ENCODE results near the gene SLC1A2.

The SLC1A2 gene

GRCh38 chr11:35304386-35304775 is 115.0 kb downstream of the SLC1A2 start:
- H2BK120ac ChIP-seq (ENCODE audit: insufficient read depth, low read length, poor library complexity) = no peak overlapping the region
- H3K27ac ChIP-seq (ENCODE audit: low read depth, low read length) = no peak overlapping the region
- no peak overlapping the region for H2BK12ac ChIP-seq (ENCODE audit: low read length)
- no peak overlapping the region for H3K4me3 ChIP-seq (ENCODE audit: low read depth, low read length)
- no CpG with 5 or more reads among the region's 2 CpGs for WGBS (ENCODE audit: extremely low coverage, insufficient coverage, insufficient read length)
- H3K4me2 ChIP-seq (ENCODE audit: low read length) = no peak overlapping the region
- no peak overlapping the region for H2BK5ac ChIP-seq (ENCODE audit: low read depth, low read length, poor library complexity)
- no peak overlapping the region for H3K23ac ChIP-seq (ENCODE audit: low read length)
- H3K9ac ChIP-seq (ENCODE audit: low read length) = no peak overlapping the region
- no peak overlapping the region for H4K91ac ChIP-seq (ENCODE audit: low read depth, low read length)
- H4K12ac ChIP-seq (ENCODE audit: low read depth, low read length) = no peak overlapping the region
- peak in 1 of 2 donors; percentile 49 for DNase-seq
- no peaks in the 10 kb centered on the region for H3K4me1 ChIP-seq (ENCODE audit: control insufficient read depth in 1 of 2, insufficient read depth in 2 of 2, low read length in 2 of 2)
- no peak overlapping the region for H3K18ac ChIP-seq (ENCODE audit: low read length)
- no peaks in the 10 kb centered on the region for H3K79me2 ChIP-seq (ENCODE audit: control insufficient read depth, insufficient read depth, low read length, poor library complexity)
- no peak overlapping the region for H3K14ac ChIP-seq (ENCODE audit: low read length)
- H3K36me3 ChIP-seq (ENCODE audit: control insufficient read depth in 1 of 2, insufficient read depth in 2 of 2, low read length in 2 of 2) = no peaks in the 10 kb centered on the region
- no peaks in the 10 kb centered on the region for H3K27me3 ChIP-seq (ENCODE audit: insufficient read depth, low read length)
- no peak overlapping the region for H3K4ac ChIP-seq (ENCODE audit: low read depth, low read length)
- H2AK5ac ChIP-seq (ENCODE audit: low read length) = no peak overlapping the region
- no peaks in the 10 kb centered on the region for H3K79me1 ChIP-seq (ENCODE audit: low read length)
- H3K9me3 ChIP-seq (ENCODE audit: insufficient read depth, low read depth, low read length) = peaks cover 1% of the 10 kb centered on the region
- H2AFZ ChIP-seq (ENCODE audit: insufficient read depth, low read length, poor library complexity) = no peak overlapping the region
- H4K8ac ChIP-seq (ENCODE audit: low read depth, low read length) = no peak overlapping the region

GRCh38 chr11:35303596-35304385 is 115.6 kb downstream of the SLC1A2 start:
- Histone ChIP-seq H3K18ac (ENCODE audit: low read length) (no peak overlapping the region), H4K91ac (ENCODE audit: low read depth, low read length) (no peak overlapping the region), H3K4me3 (ENCODE audit: low read depth, low read length) (no peak overlapping the region), H3K79me1 (ENCODE audit: low read length) (no peaks in the 10 kb centered on the region), H4K12ac (ENCODE audit: low read depth, low read length) (no peak overlapping the region), H3K27ac (ENCODE audit: low read depth, low read length) (no peak overlapping the region), H3K4ac (ENCODE audit: low read depth, low read length) (no peak overlapping the region), H2AK5ac (ENCODE audit: low read length) (no peak overlapping the region), H2BK12ac (ENCODE audit: low read length) (no peak overlapping the region), H3K27me3 (ENCODE audit: insufficient read depth, low read length) (no peaks in the 10 kb centered on the region), H3K4me1 (ENCODE audit: control insufficient read depth in 1 of 2, insufficient read depth in 2 of 2, low read length in 2 of 2) (no peaks in the 10 kb centered on the region), H3K14ac (ENCODE audit: low read length) (no peak overlapping the region), H3K9ac (ENCODE audit: low read length) (no peak overlapping the region), H2BK120ac (ENCODE audit: insufficient read depth, low read length, poor library complexity) (no peak overlapping the region), H4K8ac (ENCODE audit: low read depth, low read length) (no peak overlapping the region), H3K4me2 (ENCODE audit: low read length) (no peak overlapping the region), H3K79me2 (ENCODE audit: control insufficient read depth, insufficient read depth, low read length, poor library complexity) (no peaks in the 10 kb centered on the region), H2AFZ (ENCODE audit: insufficient read depth, low read length, poor library complexity) (no peak overlapping the region), H2BK5ac (ENCODE audit: low read depth, low read length, poor library complexity) (no peak overlapping the region), H3K9me3 (ENCODE audit: insufficient read depth, low read depth, low read length) (peaks cover 1% of the 10 kb centered on the region), H3K36me3 (ENCODE audit: control insufficient read depth in 1 of 2, insufficient read depth in 2 of 2, low read length in 2 of 2) (no peaks in the 10 kb centered on the region), H3K23ac (ENCODE audit: low read length) (no peak overlapping the region)
- peak; percentile 69 to 72 for DNase-seq
- no CpG with 5 or more reads among the region's 6 CpGs for WGBS (ENCODE audit: extremely low coverage, insufficient coverage, insufficient read length)

DNA sequence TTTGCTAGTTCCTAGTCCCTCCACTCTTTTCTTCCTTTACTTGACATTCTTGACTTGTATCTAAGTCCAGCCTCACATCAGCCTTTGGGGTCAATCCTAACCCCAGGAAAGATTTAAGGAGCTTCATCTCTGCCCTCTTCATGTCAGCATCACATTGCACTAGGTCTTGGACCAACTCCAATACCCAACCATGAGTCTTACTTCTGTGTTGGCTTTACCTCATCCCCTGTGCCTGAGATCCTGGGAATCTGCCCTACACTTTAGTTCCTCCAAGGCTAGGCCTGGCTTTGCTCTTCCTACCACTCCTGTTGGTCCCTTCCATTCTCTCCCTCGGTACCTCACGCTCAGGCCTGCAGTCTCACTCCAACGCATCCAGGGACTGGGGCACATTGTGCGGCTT is 117.0 kb downstream of the SLC1A2 start:
- no peaks in the 10 kb centered on the region for H3K4me1 ChIP-seq (ENCODE audit: control insufficient read depth in 1 of 2, insufficient read depth in 2 of 2, low read length in 2 of 2)

GRCh38 chr11:35298369-35298768 is 121.0 kb downstream of the SLC1A2 start:
- no peaks in the 10 kb centered on the region for H3K27me3 ChIP-seq (ENCODE audit: insufficient read depth, low read length)
- no peaks in the 10 kb centered on the region for H3K36me3 ChIP-seq (ENCODE audit: control insufficient read depth in 1 of 2, insufficient read depth in 2 of 2, low read length in 2 of 2)
- no peak overlapping the region for H3K4ac ChIP-seq (ENCODE audit: low read depth, low read length)
- no peak overlapping the region for H3K18ac ChIP-seq (ENCODE audit: low read length)
- no peak overlapping the region for H2BK120ac ChIP-seq (ENCODE audit: insufficient read depth, low read length, poor library complexity)
- H3K9me3 ChIP-seq (ENCODE audit: insufficient read depth, low read depth, low read length) = peaks cover 1% of the 10 kb centered on the region
- H2AK5ac ChIP-seq (ENCODE audit: low read length) = no peak overlapping the region
- H3K79me1 ChIP-seq (ENCODE audit: low read length) = no peaks in the 10 kb centered on the region
- no peak overlapping the region for H4K8ac ChIP-seq (ENCODE audit: low read depth, low read length)
- no peak overlapping the region for H3K9ac ChIP-seq (ENCODE audit: low read length)
- H3K14ac ChIP-seq (ENCODE audit: low read length) = no peak overlapping the region
- H2BK5ac ChIP-seq (ENCODE audit: low read depth, low read length, poor library complexity) = no peak overlapping the region
- peak; percentile 36 to 85 for DNase-seq
- H2AFZ ChIP-seq (ENCODE audit: insufficient read depth, low read length, poor library complexity) = no peak overlapping the region
- no peak overlapping the region for H2BK12ac ChIP-seq (ENCODE audit: low read length)
- no peak overlapping the region for H4K12ac ChIP-seq (ENCODE audit: low read depth, low read length)
- H3K4me3 ChIP-seq (ENCODE audit: low read depth, low read length) = no peak overlapping the region
- H3K23ac ChIP-seq (ENCODE audit: low read length) = no peak overlapping the region
- WGBS (ENCODE audit: extremely low coverage, insufficient coverage, insufficient read length) = no CpG with 5 or more reads among the region's 1 CpG
- H3K27ac ChIP-seq (ENCODE audit: low read depth, low read length) = no peak overlapping the region
- peaks cover 5 to 9% of the 10 kb centered on the region in 2 experiments for H3K4me1 ChIP-seq (ENCODE audit: control insufficient read depth in 1 of 2, insufficient read depth in 2 of 2, low read length in 2 of 2)
- H3K79me2 ChIP-seq (ENCODE audit: control insufficient read depth, insufficient read depth, low read length, poor library complexity) = no peaks in the 10 kb centered on the region
- H3K4me2 ChIP-seq (ENCODE audit: low read length) = no peak overlapping the region
- no peak overlapping the region for H4K91ac ChIP-seq (ENCODE audit: low read depth, low read length)

More for the DNA sequence above, 117.0 kb downstream of the SLC1A2 start:
- Histone ChIP-seq H2BK5ac (ENCODE audit: low read depth, low read length, poor library complexity) (no peak overlapping the region), H2BK12ac (ENCODE audit: low read length) (no peak overlapping the region), H4K91ac (ENCODE audit: low read depth, low read length) (no peak overlapping the region), H3K79me2 (ENCODE audit: control insufficient read depth, insufficient read depth, low read length, poor library complexity) (no peaks in the 10 kb centered on the region), H3K4ac (ENCODE audit: low read depth, low read length) (no peak overlapping the region), H2BK120ac (ENCODE audit: insufficient read depth, low read length, poor library complexity) (no peak overlapping the region), H4K8ac (ENCODE audit: low read depth, low read length) (no peak overlapping the region), H3K9ac (ENCODE audit: low read length) (no peak overlapping the region), H3K4me3 (ENCODE audit: low read depth, low read length) (no peak overlapping the region), H3K79me1 (ENCODE audit: low read length) (no peaks in the 10 kb centered on the region), H3K36me3 (ENCODE audit: control insufficient read depth in 1 of 2, insufficient read depth in 2 of 2, low read length in 2 of 2) (no peaks in the 10 kb centered on the region), H3K27ac (ENCODE audit: low read depth, low read length) (no peak overlapping the region), H3K23ac (ENCODE audit: low read length) (peak overlapping the region; percentile 82), H3K18ac (ENCODE audit: low read length) (no peak overlapping the region), H3K9me3 (ENCODE audit: insufficient read depth, low read depth, low read length) (peaks cover 1% of the 10 kb centered on the region), H2AK5ac (ENCODE audit: low read length) (no peak overlapping the region), H3K27me3 (ENCODE audit: insufficient read depth, low read length) (no peaks in the 10 kb centered on the region), H3K4me2 (ENCODE audit: low read length) (no peak overlapping the region), H4K12ac (ENCODE audit: low read depth, low read length) (no peak overlapping the region), H2AFZ (ENCODE audit: insufficient read depth, low read length, poor library complexity) (no peak overlapping the region), H3K14ac (ENCODE audit: low read length) (no peak overlapping the region)
- WGBS (ENCODE audit: extremely low coverage, insufficient coverage, insufficient read length) = no CpG with 5 or more reads among the region's 4 CpGs
- DNase-seq = no peak

All from trophoblast cell (in vitro differentiated cells and primary cell).